PC-3 (cell line): ENCODE measurements around the gene SAMD4A. TPM values are rescaled to one million over a fixed set of nuclear protein-coding genes. Genes with fewer than 3 reads are reported as not detected.
A peak's percentile ranks its signal among the peaks of the same experiment; 100 is the strongest.

Experiments
- ATAC-seq: fragments of 200-7000 bp; cut with Tn5 transposase; 2 replicates; pipeline ENCODE4 v1.9.1; 2020; ENCODE audit warnings: mild to moderate bottlenecking, moderate library complexity
- BruUV-seq: library from RNA; stranded (reverse); fragments of 400-500 nt; replicated peaks from 2 replicates; lab custom pipeline; 2021; lab: Mats Ljungman, UMichigan
- CTCF ChIA-PET: fragments of 300-600 bp; sonication (Branson Sonifier 250); formaldehyde crosslinking; loops from one replicate; lab custom pipeline; 2022; ENCODE audit warnings: antibody characterized with exemption; lab: Charles Lee
- POLR2A ChIA-PET: fragments of 300-600 bp; sonication (Branson Sonifier 250); formaldehyde crosslinking; loops from one replicate; lab custom pipeline; 2022; ENCODE audit warnings: antibody characterized with exemption; ENCODE audit not compliant: unreplicated experiment; lab: Charles Lee
- DNase-seq: peaks from one replicate; pipeline ENCODE4 v3.0.0-alpha.2; 2015
- H2AFZ ChIP-seq: fragments of 300-600 bp; sonication (generic); 2 replicates; pipeline ENCODE4 v1.6.0; 2016; ENCODE audit warnings: antibody characterized with exemption, low read length
- H3F3A ChIP-seq: fragments of 300-600 bp; sonication (generic); one replicate; pipeline ENCODE4 v1.6.0; 2017; ENCODE audit warnings: antibody characterized with exemption, low read length, control low read depth, mild to moderate bottlenecking; ENCODE audit not compliant: unreplicated experiment
- H3K27ac ChIP-seq: fragments of 300-600 bp; sonication (generic); 2 replicates; pipeline ENCODE4 v1.5.1; 2016; ENCODE audit warnings: mild to moderate bottlenecking, low read length
- H3K27me3 ChIP-seq: fragments of 300-600 bp; sonication (generic); 2 replicates; pipeline ENCODE4 v1.6.1; 2016; ENCODE audit warnings: low read length, mixed read lengths
- H3K36me3 ChIP-seq: fragments of 300-600 bp; sonication (generic); 2 replicates; pipeline ENCODE4 v1.6.1; 2016; ENCODE audit warnings: low read depth, mixed run types, low read length, mixed read lengths
- H3K4me1 ChIP-seq: fragments of 300-600 bp; sonication (generic); 2 replicates; pipeline ENCODE4 v1.5.1; 2016; ENCODE audit warnings: low read length; ENCODE audit not compliant: insufficient read depth
- H3K4me2 ChIP-seq: fragments of 300-600 bp; sonication (generic); 2 replicates; pipeline ENCODE4 v1.6.0; 2016; ENCODE audit warnings: low read length
- H3K4me3 ChIP-seq: fragments of 300-600 bp; sonication (generic); 2 replicates; pipeline ENCODE4 v1.5.1; 2016; ENCODE audit warnings: mild to moderate bottlenecking, low read length, mixed read lengths
- H3K79me2 ChIP-seq: fragments of 300-600 bp; sonication (generic); 2 replicates; pipeline ENCODE4 v1.6.1; 2017; ENCODE audit warnings: low read length, mixed read lengths
- H3K9ac ChIP-seq: fragments of 300-600 bp; sonication (generic); 2 replicates; pipeline ENCODE4 v1.6.0; 2016; ENCODE audit warnings: mild to moderate bottlenecking, low read length
- H3K9me2 ChIP-seq: fragments of 300-600 bp; sonication (generic); replicated peaks from 2 replicates; pipeline ENCODE4 v1.6.1; 2016; ENCODE audit warnings: mixed run types, low read length, mixed read lengths
- H3K9me3 ChIP-seq: fragments of 300-600 bp; sonication (generic); 2 replicates; pipeline ENCODE4 v1.6.1; 2016; ENCODE audit warnings: low read length, mixed read lengths
- H4K20me1 ChIP-seq: fragments of 300-600 bp; sonication (generic); 2 replicates; pipeline ENCODE4 v1.6.1; 2016; ENCODE audit warnings: low read length, mixed read lengths
- CTCF ChIP-seq: fragments of 300-600 bp; sonication (generic); conservative IDR thresholded peaks from 2 replicates; pipeline ENCODE4 v1.5.1; 2017; ENCODE audit warnings: antibody characterized with exemption, low read depth, mild to moderate bottlenecking, low read length
- EZH2 ChIP-seq: fragments of 300-600 bp; sonication (generic); IDR thresholded peaks from one replicate; pipeline ENCODE4 v1.6.1; 2017; ENCODE audit warnings: antibody characterized with exemption, mild to moderate bottlenecking, low read length; ENCODE audit not compliant: unreplicated experiment
- EZH2phosphoT487 ChIP-seq: fragments of 300-600 bp; sonication (generic); IDR thresholded peaks from 2 replicates; pipeline ENCODE4 v1.6.1; 2018; ENCODE audit warnings: mild to moderate bottlenecking, antibody characterized with exemption, low read length, borderline replicate concordance
- intact Hi-C: fragments of 100-400 bp; cut with micrococcal nuclease; formaldehyde crosslinking; loops from 2 replicates; pipeline ENCODE4 v1.9.0; 2023
- total RNA-seq: library from RNA; depleted of rRNA; stranded (reverse); fragments of >200 nt; gene quantifications from 2 replicates; pipeline ENCODE4 v1.2.3, GENCODE V29; 2014

Gene SAMD4A
- total RNA-seq, 1 experiment from 2014 or later: 42.9 TPM

- peaks cover 17% of the 10 kb centered on the region; the same call in 1 of the 2 replicates for H3K36me3 ChIP-seq
Observed at GRCh38 chr14:54789166-54789565, 222.2 kb downstream of the SAMD4A start.

GRCh38 chr14:54789781-54790480 lies 223.0 kb downstream of the SAMD4A start:
- POLR2A ChIA-PET: interaction anchor here (0.6 kb wide), 2 partner anchors 281 to 798 kb away, joined by 3 to 5 read pairs; partner anchors contain the start of gene CGRRF1
- H3K4me3 ChIP-seq: no peak overlapping the region
- H3K36me3 ChIP-seq: peaks cover 13% of the 10 kb centered on the region; the same call in 1 of the 2 replicates
- intact Hi-C loops: loop anchor here (5.0 kb wide), 1 partner anchor 238 kb away; no protein-coding TSS in a partner anchor
- no peak for DNase-seq
- H3K9ac ChIP-seq: no peak overlapping the region
- CTCF ChIA-PET: no interaction called here
- no peak overlapping the region for H3K4me2 ChIP-seq
- no peak for ATAC-seq
- H2AFZ ChIP-seq: no peak overlapping the region
- H3K27me3 ChIP-seq: no peaks in the 10 kb centered on the region
- H4K20me1 ChIP-seq: no peaks in the 10 kb centered on the region
- H3K9me3 ChIP-seq: no peaks in the 10 kb centered on the region
- H3K4me1 ChIP-seq: no peaks in the 10 kb centered on the region
- no peak for TF ChIP-seq CTCF
- no peaks in the 10 kb centered on the region for H3K79me2 ChIP-seq
- BruUV-seq: no TSS peak
- no peaks in the 10 kb centered on the region for H3F3A ChIP-seq
- H3K9me2 ChIP-seq: no peaks in the 10 kb centered on the region
- no peak overlapping the region for H3K27ac ChIP-seq

More at GRCh38 chr14:54789166-54789565, 222.2 kb downstream of the SAMD4A start:
- no peaks in the 10 kb centered on the region for H3K9me2 ChIP-seq
- no peak overlapping the region for H2AFZ ChIP-seq
- DNase-seq (no peak), ATAC-seq (no peak)
- no peaks in the 10 kb centered on the region for H3K9me3 ChIP-seq
- H3K27me3 ChIP-seq: no peaks in the 10 kb centered on the region
- CTCF ChIA-PET: no interaction called here
- H3K27ac ChIP-seq: no peak overlapping the region
- TF ChIP-seq EZH2 (no peak), CTCF (no peak), EZH2phosphoT487 (no peak)
- POLR2A ChIA-PET: interaction anchor here (0.5 to 0.6 kb wide), 2 partner anchors 364 to 797 kb away, joined by 3 to 10 read pairs; no protein-coding TSS in a partner anchor
- TSS peak; percentile 12 for BruUV-seq
- no peaks in the 10 kb centered on the region for H3K4me1 ChIP-seq
- H3F3A ChIP-seq: no peaks in the 10 kb centered on the region
- no peaks in the 10 kb centered on the region for H3K79me2 ChIP-seq
- no peaks in the 10 kb centered on the region for H4K20me1 ChIP-seq
- H3K9ac ChIP-seq: no peak overlapping the region
- no peak overlapping the region for H3K4me3 ChIP-seq
- intact Hi-C loops: no loop called here
- H3K4me2 ChIP-seq: no peak overlapping the region

DNA sequence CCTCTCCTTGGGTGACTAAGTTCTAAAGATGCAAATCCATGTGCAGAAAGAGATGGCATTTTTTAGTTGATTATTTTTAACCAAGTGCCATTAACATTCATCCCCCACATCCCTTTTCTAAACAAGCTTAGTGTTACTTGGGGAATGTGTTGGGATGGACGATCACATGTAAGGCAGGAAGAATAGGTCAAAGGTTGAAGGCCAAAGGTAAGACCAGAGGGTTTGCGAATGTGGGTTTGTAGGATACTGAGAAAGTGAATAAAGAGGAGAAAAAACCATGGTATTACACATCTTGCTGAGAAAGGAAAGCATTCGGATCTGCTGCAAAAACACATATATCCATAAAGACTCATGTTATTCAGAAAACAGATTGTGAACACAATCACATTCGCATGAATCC lies 224.1 kb downstream of the SAMD4A start:
- H3K4me1 ChIP-seq: no peaks in the 10 kb centered on the region
- no peak for ATAC-seq
- no peaks in the 10 kb centered on the region for H3K27me3 ChIP-seq
- no peak for DNase-seq
- CTCF ChIA-PET: no interaction called here
- H3K9me3 ChIP-seq: no peaks in the 10 kb centered on the region
- no peaks in the 10 kb centered on the region for H3K9me2 ChIP-seq
- BruUV-seq: TSS peak; percentile 2
- no peaks in the 10 kb centered on the region for H3F3A ChIP-seq
- no peaks in the 10 kb centered on the region for H3K79me2 ChIP-seq
- no peak overlapping the region for H3K4me3 ChIP-seq
- no peak for TF ChIP-seq CTCF
- TF ChIP-seq EZH2phosphoT487: no peak
- no peak for TF ChIP-seq EZH2
- POLR2A ChIA-PET: no interaction called here
- no peak overlapping the region for H3K27ac ChIP-seq
- H2AFZ ChIP-seq: no peak overlapping the region
- no peak overlapping the region for H3K9ac ChIP-seq
- H3K4me2 ChIP-seq: no peak overlapping the region
- H3K36me3 ChIP-seq: peaks cover 11% of the 10 kb centered on the region; the same call in 1 of the 2 replicates
- H4K20me1 ChIP-seq: no peaks in the 10 kb centered on the region
- intact Hi-C loops: loop anchor here (5.0 kb wide), 1 partner anchor 239 kb away; no protein-coding TSS in a partner anchor
